Astrocyte (in vitro differentiated cells and primary cell): Measurements from ENCODE around the gene ELFN2. TPM values are rescaled to one million over a fixed set of nuclear protein-coding genes. Genes with fewer than 3 reads are reported as not detected.

ENCODE experiments used
- DNase-seq: peaks from one replicate; pipeline ENCODE4 v3.0.0-alpha.2; 2010; ENCODE audit warnings: low read depth
- FAIRE-seq: peaks from 2 replicates; lab custom pipeline; 2011; peaks lifted over from hg19 to GRCh38; lab: Jason Lieb, UNC
- H2AFZ ChIP-seq: 2 replicates; pipeline ENCODE4 v1.6.0; 2012; ENCODE audit warnings: low read depth, low read length, inconsistent platforms
- H3K27ac ChIP-seq: 2 replicates; pipeline ENCODE4 v1.5.1; 2011; ENCODE audit warnings: low read depth, low read length, inconsistent platforms
- H3K27me3 ChIP-seq: 2 replicates; pipeline ENCODE4 v1.6.0; 2011; ENCODE audit warnings: low read length, inconsistent platforms; ENCODE audit not compliant: insufficient read depth
- H3K36me3 ChIP-seq: 2 replicates; pipeline ENCODE4 v1.5.1; 2011; ENCODE audit warnings: low read length, inconsistent platforms; ENCODE audit not compliant: insufficient read depth
- H3K4me1 ChIP-seq: 2 replicates; pipeline ENCODE4 v1.5.1; 2011; ENCODE audit warnings: low read length, inconsistent platforms; ENCODE audit not compliant: insufficient read depth
- H3K4me2 ChIP-seq: 2 replicates; pipeline ENCODE4 v1.6.0; 2012; ENCODE audit warnings: low read length, inconsistent platforms
- H3K4me3 ChIP-seq: 2 replicates; pipeline ENCODE4 v1.5.1; 2011; ENCODE audit warnings: low read depth, mild to moderate bottlenecking, low read length, inconsistent platforms; ENCODE audit not compliant: insufficient read depth
- H3K79me2 ChIP-seq: 2 replicates; pipeline ENCODE4 v1.6.0; 2012; ENCODE audit warnings: mild to moderate bottlenecking, low read length, inconsistent platforms; ENCODE audit not compliant: insufficient read depth
- H3K9ac ChIP-seq: 2 replicates; pipeline ENCODE4 v1.6.0; 2012; ENCODE audit warnings: mild to moderate bottlenecking, low read length, inconsistent platforms
- H3K9me3 ChIP-seq: 2 replicates; pipeline ENCODE4 v1.5.1; 2012; ENCODE audit warnings: low read depth, mild to moderate bottlenecking, low read length, inconsistent platforms; ENCODE audit not compliant: insufficient read depth
- H4K20me1 ChIP-seq: 2 replicates; pipeline ENCODE4 v1.6.0; 2012; ENCODE audit warnings: low read length, inconsistent platforms; ENCODE audit not compliant: insufficient read depth
- H3K27ac Mint-ChIP-seq: one replicate; pipeline ENCODE4 v1.8.0; 2021; ENCODE audit warnings: mild to moderate bottlenecking, mixed read lengths; ENCODE audit not compliant: unreplicated experiment
- H3K27me3 Mint-ChIP-seq: one replicate; pipeline ENCODE4 v1.8.0; 2021; ENCODE audit warnings: low read depth, mixed read lengths; ENCODE audit not compliant: unreplicated experiment
- H3K36me3 Mint-ChIP-seq: one replicate; pipeline ENCODE4 v1.8.0; 2021; ENCODE audit warnings: low read depth, mixed read lengths; ENCODE audit not compliant: unreplicated experiment
- H3K4me1 Mint-ChIP-seq: one replicate; pipeline ENCODE4 v1.8.0; 2021; ENCODE audit warnings: low read depth, mixed read lengths; ENCODE audit not compliant: unreplicated experiment
- H3K4me3 Mint-ChIP-seq: one replicate; pipeline ENCODE4 v1.8.0; 2021; ENCODE audit warnings: mild to moderate bottlenecking, moderate library complexity, mixed read lengths; ENCODE audit not compliant: unreplicated experiment
- H3K9me3 Mint-ChIP-seq: one replicate; pipeline ENCODE4 v1.8.0; 2021; ENCODE audit warnings: mild to moderate bottlenecking, mixed read lengths; ENCODE audit not compliant: unreplicated experiment
- EZH2 ChIP-seq: IDR thresholded peaks from 2 replicates; pipeline ENCODE4 v1.6.1; 2012; ENCODE audit warnings: mild to moderate bottlenecking, low read length, inconsistent platforms; ENCODE audit not compliant: insufficient read depth
- total RNA-seq: library from RNA; stranded (reverse); gene quantifications from 2 replicates; pipeline ENCODE4 v1.2.1, GENCODE V29; 2021
- TF ChIP-seq, protein P1 (sequence below): IDR thresholded peaks from 2 replicates; pipeline ENCODE4 v1.5.1; 2011; ENCODE audit warnings: low read depth, mild to moderate bottlenecking, inconsistent platforms, low read length, moderate library complexity; ENCODE audit not compliant: insufficient read depth

ELFN2 gene
- total RNA-seq, 1 donor from 2014 or later = 2.8 TPM

DNA sequence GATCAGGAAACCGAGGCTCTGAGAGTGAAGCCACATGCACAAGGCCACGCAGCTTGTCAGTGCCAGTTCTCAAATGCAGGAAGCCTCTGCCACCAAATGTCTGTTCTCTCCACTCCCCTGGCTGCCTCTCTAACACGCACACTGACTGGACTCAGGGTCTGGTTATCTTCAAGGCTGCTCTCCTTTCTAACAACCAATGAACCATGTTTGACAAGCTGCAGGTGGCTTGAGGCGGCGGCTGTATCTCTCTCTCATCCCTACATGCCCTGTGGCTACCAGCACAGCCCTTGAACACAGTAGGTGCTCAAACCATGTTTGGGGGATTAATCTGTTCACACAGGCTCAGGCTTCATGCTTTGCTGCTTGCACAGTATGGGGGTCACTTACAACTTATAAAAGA lies 35.2 kb upstream of the ELFN2 start:
- H3K9me3 ChIP-seq = no peaks in the 10 kb centered on the region
- H3K27ac ChIP-seq = no peak overlapping the region
- no peak overlapping the region for H3K4me3 ChIP-seq
- no peaks in the 10 kb centered on the region for H3K9me3 Mint-ChIP-seq
- H3K36me3 Mint-ChIP-seq = no peaks in the 10 kb centered on the region
- no peak for FAIRE-seq
- H3K4me2 ChIP-seq = no peak overlapping the region
- TF ChIP-seq, protein P1, sequence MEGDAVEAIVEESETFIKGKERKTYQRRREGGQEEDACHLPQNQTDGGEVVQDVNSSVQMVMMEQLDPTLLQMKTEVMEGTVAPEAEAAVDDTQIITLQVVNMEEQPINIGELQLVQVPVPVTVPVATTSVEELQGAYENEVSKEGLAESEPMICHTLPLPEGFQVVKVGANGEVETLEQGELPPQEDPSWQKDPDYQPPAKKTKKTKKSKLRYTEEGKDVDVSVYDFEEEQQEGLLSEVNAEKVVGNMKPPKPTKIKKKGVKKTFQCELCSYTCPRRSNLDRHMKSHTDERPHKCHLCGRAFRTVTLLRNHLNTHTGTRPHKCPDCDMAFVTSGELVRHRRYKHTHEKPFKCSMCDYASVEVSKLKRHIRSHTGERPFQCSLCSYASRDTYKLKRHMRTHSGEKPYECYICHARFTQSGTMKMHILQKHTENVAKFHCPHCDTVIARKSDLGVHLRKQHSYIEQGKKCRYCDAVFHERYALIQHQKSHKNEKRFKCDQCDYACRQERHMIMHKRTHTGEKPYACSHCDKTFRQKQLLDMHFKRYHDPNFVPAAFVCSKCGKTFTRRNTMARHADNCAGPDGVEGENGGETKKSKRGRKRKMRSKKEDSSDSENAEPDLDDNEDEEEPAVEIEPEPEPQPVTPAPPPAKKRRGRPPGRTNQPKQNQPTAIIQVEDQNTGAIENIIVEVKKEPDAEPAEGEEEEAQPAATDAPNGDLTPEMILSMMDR = no peak
- TF ChIP-seq EZH2 = no peak
- no peaks in the 10 kb centered on the region for H3K79me2 ChIP-seq
- no peaks in the 10 kb centered on the region for H4K20me1 ChIP-seq
- DNase-seq = no peak
- no peak overlapping the region for H3K9ac ChIP-seq
- no peak overlapping the region for H3K4me3 Mint-ChIP-seq
- H3K4me1 ChIP-seq = peaks cover 3% of the 10 kb centered on the region
- no peak overlapping the region for H2AFZ ChIP-seq
- no peaks in the 10 kb centered on the region for H3K4me1 Mint-ChIP-seq
- H3K27me3 ChIP-seq = peaks cover 20% of the 10 kb centered on the region
- H3K27me3 Mint-ChIP-seq = peaks cover 42% of the 10 kb centered on the region
- no peak overlapping the region for H3K27ac Mint-ChIP-seq
- H3K36me3 ChIP-seq = no peaks in the 10 kb centered on the region

DNA sequence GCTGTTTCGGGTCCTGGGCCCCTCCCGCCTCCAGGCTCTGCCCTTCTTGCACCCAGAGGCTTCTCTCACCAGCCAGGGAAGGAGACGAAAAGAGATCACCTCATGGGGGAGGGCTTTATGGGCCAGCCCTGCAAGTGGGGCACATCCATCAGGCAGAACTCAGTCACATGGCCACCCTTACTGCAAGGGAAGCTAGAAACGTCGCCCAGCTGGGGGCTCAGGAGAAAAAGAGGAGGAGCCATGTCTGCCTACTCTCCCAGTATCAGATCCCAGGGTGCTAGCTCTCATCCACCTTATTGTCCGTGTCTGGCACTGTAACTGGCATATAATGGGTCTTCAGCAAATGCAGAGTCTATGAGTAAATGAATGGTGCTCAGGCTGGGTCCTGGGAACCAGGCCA lies 34.7 kb upstream of the ELFN2 start:
- Histone ChIP-seq H3K36me3 (no peaks in the 10 kb centered on the region), H3K79me2 (no peaks in the 10 kb centered on the region), H3K27me3 (peaks cover 15% of the 10 kb centered on the region), H3K9ac (no peak overlapping the region), H3K4me1 (peaks cover 3% of the 10 kb centered on the region), H4K20me1 (no peaks in the 10 kb centered on the region), H2AFZ (no peak overlapping the region), H3K4me2 (no peak overlapping the region), H3K4me3 (no peak overlapping the region), H3K27ac (no peak overlapping the region), H3K9me3 (no peaks in the 10 kb centered on the region)
- no peak overlapping the region for H3K4me3 Mint-ChIP-seq
- H3K27ac Mint-ChIP-seq = no peak overlapping the region
- DNase-seq = no peak
- no peak for TF ChIP-seq EZH2
- TF ChIP-seq, protein P1 = no peak
- H3K36me3 Mint-ChIP-seq = no peaks in the 10 kb centered on the region
- FAIRE-seq = no peak
- no peaks in the 10 kb centered on the region for H3K9me3 Mint-ChIP-seq
- peaks cover 2% of the 10 kb centered on the region for H3K4me1 Mint-ChIP-seq
- H3K27me3 Mint-ChIP-seq = peaks cover 43% of the 10 kb centered on the region

DNA sequence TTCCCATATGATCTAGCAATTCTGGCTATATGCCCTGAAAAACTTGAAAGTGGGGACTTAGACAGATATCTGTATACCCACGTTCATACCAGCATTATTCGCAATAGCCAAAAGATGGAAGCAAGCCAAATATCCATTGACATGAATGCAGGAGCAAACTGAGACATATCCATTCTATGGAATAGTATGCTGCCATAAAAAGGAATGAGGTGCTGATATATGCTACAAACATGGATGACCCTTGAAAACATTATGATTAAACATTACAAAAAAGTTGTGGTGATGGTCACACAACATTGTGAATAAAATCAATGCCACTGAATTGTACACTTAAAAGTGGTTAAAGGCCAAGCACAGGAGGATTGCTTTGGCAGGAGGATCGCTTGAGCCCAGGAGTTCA lies 33.4 kb upstream of the ELFN2 start:
- DNase-seq (no peak), FAIRE-seq (no peak)
- Histone ChIP-seq H3K4me2 (no peak overlapping the region), H4K20me1 (no peaks in the 10 kb centered on the region), H3K9me3 (no peaks in the 10 kb centered on the region), H2AFZ (no peak overlapping the region), H3K4me3 (no peak overlapping the region), H3K79me2 (no peaks in the 10 kb centered on the region), H3K36me3 (no peaks in the 10 kb centered on the region), H3K27me3 (peaks cover 15% of the 10 kb centered on the region), H3K27ac (no peak overlapping the region), H3K4me1 (peaks cover 9% of the 10 kb centered on the region), H3K9ac (no peak overlapping the region)
- TF ChIP-seq, protein P1 = no peak
- TF ChIP-seq EZH2 = no peak
- H3K27me3 Mint-ChIP-seq = peaks cover 37% of the 10 kb centered on the region
- H3K27ac Mint-ChIP-seq = no peak overlapping the region
- no peak overlapping the region for H3K4me3 Mint-ChIP-seq
- H3K9me3 Mint-ChIP-seq = no peaks in the 10 kb centered on the region
- H3K4me1 Mint-ChIP-seq = peaks cover 10% of the 10 kb centered on the region
- no peaks in the 10 kb centered on the region for H3K36me3 Mint-ChIP-seq
